ENCODE results near the gene FNIP2.
"Not testable (repeated sequence)": the region's sequence is repeated elsewhere in the genome, so short reads cannot be mapped to it uniquely, and the experiment has no call there.

DNA sequence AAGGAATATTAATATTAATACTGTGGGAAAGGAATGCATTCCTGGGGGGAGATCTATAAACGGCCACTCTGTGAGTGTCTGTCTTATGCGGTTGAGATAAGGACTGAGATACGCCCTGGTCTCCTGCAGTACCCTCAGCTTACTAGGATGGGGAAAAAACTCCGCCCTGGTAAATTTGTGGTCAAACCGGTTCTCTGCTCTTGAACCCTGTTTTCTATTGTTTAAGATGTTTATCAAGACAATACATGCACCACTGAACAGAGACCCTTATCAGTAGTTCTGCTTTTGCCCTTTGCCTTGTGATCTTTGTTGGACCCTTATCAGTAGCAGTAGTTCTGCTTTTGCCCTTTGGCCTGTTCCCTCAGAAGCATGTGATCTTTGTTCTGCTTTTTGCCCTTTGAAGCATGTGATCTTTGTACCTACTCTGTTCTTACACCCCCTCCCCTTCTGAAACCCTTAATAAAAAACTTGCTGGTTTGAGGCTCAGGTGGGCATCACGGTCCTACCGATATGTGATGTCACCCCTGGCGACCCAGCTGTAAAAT, 151.7 kb downstream of the FNIP2 start:
- not testable (repeated sequence) for TF ChIP-seq CTCF (IDR thresholded peaks at IDR 0.05); EZH2 (IDR thresholded peaks at IDR 0.05; ENCODE audit: borderline replicate concordance, insufficient read depth, low read depth, low read length, poor library complexity, severe bottlenecking)
